Adrenal gland (tissue), 5 donors: ENCODE results near the gene GPSM1.

ENCODE experiments used
- POLR2A ChIP-seq, 2 donors: fragments of 450-650 bp; IDR thresholded peaks; one replicate each; pipeline ENCODE4 v1.6.1; 2017; ENCODE audit warnings: antibody characterized with exemption in 2 of 2, mild to moderate bottlenecking in 2 of 2, moderate library complexity in 1 of 2
- TF ChIP-seq, protein P1 (sequence below), 6 experiments: fragments of 450-650 bp in 4 of 6; fragments of 200-600 bp in 2 of 6; sonication (generic) in 1 of 6; IDR thresholded peaks; 1 replicate in 5 of 6; 2 replicates in 1 of 6; pipeline versions ENCODE4 v1.5.1 to v1.8.0; 2016 to 2021; ENCODE audit warnings: antibody characterized with exemption in 6 of 6, mild to moderate bottlenecking in 2 of 6, moderate library complexity in 1 of 6
- donor health status: DM: no; HTN: no; CAD: no.

DNA sequence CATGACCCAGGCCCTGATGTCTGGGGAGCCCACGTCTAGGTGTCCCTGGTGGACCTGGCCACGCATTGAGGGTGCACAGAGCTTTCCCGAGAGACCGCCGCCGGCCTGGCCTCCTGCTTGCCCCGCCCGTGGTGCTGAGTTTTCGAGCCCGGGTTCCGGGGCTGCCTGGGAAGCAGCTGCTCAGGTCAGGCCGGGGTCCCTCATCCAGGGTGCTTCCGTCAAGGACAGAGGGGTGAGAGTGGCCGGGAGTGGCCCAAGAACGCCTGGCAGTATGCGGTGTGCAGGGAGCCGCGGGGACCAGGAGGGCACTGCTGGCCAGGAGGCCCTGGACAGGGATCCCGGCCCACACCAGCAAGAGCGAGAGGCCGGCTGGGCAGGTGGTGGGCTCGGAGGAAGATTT lies 43.0 kb upstream of the GPSM1 start:
- no peak for TF ChIP-seq POLR2A (IDR thresholded peaks at IDR 0.05)
- TF ChIP-seq, protein P1, sequence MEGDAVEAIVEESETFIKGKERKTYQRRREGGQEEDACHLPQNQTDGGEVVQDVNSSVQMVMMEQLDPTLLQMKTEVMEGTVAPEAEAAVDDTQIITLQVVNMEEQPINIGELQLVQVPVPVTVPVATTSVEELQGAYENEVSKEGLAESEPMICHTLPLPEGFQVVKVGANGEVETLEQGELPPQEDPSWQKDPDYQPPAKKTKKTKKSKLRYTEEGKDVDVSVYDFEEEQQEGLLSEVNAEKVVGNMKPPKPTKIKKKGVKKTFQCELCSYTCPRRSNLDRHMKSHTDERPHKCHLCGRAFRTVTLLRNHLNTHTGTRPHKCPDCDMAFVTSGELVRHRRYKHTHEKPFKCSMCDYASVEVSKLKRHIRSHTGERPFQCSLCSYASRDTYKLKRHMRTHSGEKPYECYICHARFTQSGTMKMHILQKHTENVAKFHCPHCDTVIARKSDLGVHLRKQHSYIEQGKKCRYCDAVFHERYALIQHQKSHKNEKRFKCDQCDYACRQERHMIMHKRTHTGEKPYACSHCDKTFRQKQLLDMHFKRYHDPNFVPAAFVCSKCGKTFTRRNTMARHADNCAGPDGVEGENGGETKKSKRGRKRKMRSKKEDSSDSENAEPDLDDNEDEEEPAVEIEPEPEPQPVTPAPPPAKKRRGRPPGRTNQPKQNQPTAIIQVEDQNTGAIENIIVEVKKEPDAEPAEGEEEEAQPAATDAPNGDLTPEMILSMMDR (IDR thresholded peaks at IDR 0.05), result no peak
